K562 (cell line): ENCODE results near the gene PLCL1. TPM values are rescaled to one million over a fixed set of nuclear protein-coding genes. Genes with fewer than 3 reads are reported as not detected.

Experiments
- ATAC-seq: fragments of 200-7000 bp; cut with Tn5 transposase; 3 replicates; pipeline ENCODE4 v1.9.1; 2020; ENCODE audit warnings: moderate library complexity
- BruUV-seq: library from RNA; stranded (reverse); fragments of 400-500 nt; replicated peaks from 2 replicates; lab custom pipeline; 2021; lab: Mats Ljungman, UMichigan
- CTCF ChIA-PET: fragments of 300-600 bp; formaldehyde crosslinking; extraction: SDS; loops from one replicate; lab custom pipeline; 2021; ENCODE audit warnings: low intra/inter-chr PET ratio; lab: Yijun Ruan, JAX
- POLR2A ChIA-PET: fragments of 300-600, 350-650 bp; sonication (Branson Sonifier 250); formaldehyde crosslinking; extraction: SDS; loops from one replicate; lab custom pipeline; 2021; ENCODE audit warnings: antibody characterized with exemption, inconsistent platforms; lab: Yijun Ruan, JAX
- DNase-seq, 4 experiments: peaks; one replicate each; pipeline versions ENCODE4 v3.0.0 to v3.0.0-alpha.2; 2011 to 2018; ENCODE audit warnings: low spot score in 3 of 4, mixed read lengths in 3 of 4; ENCODE audit errors: extremely low read depth in 1 of 4
- FAIRE-seq: peaks from 2 replicates; lab custom pipeline; 2011; peaks lifted over from hg19 to GRCh38; lab: Jason Lieb, UNC
- H2AFZ ChIP-seq: 2 replicates; pipeline ENCODE4 v1.6.0; 2011; ENCODE audit warnings: low read depth, low read length, control low read depth, inconsistent platforms
- H3K27ac ChIP-seq: fragments of 200-600 bp; 3 replicates; pipeline ENCODE4 v1.8.0; 2011; ENCODE audit warnings: low read depth, mild to moderate bottlenecking, control low read depth, inconsistent platforms, low read length, moderate library complexity, mixed read lengths; ENCODE audit errors: extremely low read depth
- H3K27me3 ChIP-seq, 2 experiments: fragments of 300-600 bp in 1 of 2; 2 replicates in 1 of 2; 3 replicates in 1 of 2; pipeline versions ENCODE4 v1.6.0 to v1.8.0; 2011; ENCODE audit warnings: inconsistent platforms in 2 of 2, low read length in 2 of 2, mild to moderate bottlenecking in 1 of 2, mixed read lengths in 1 of 2, moderate library complexity in 1 of 2; ENCODE audit not compliant: control insufficient read depth in 2 of 2, insufficient read depth in 2 of 2
- H3K36me3 ChIP-seq: fragments of 300-600 bp; 3 replicates; pipeline ENCODE4 v1.8.0; 2011; ENCODE audit warnings: mild to moderate bottlenecking, low read length, inconsistent platforms; ENCODE audit not compliant: control insufficient read depth, insufficient read depth
- H3K4me1 ChIP-seq, 2 experiments: fragments of 200-600 bp in 1 of 2; replicated peaks in 1 of 2; 2 replicates in 1 of 2; 3 replicates in 1 of 2; pipeline versions ENCODE4 v1.5.1 to v1.8.0; 2011; ENCODE audit warnings: inconsistent platforms in 2 of 2, low read length in 2 of 2, mild to moderate bottlenecking in 1 of 2, mixed read lengths in 1 of 2, moderate library complexity in 1 of 2; ENCODE audit not compliant: control insufficient read depth in 2 of 2, insufficient read depth in 2 of 2
- H3K4me2 ChIP-seq: 2 replicates; pipeline ENCODE4 v1.6.1; 2011; ENCODE audit warnings: low read length, control low read depth, inconsistent platforms, mixed read lengths; ENCODE audit not compliant: insufficient read depth
- H3K4me3 ChIP-seq: fragments of 200-600 bp; sonication (generic), shearing (Covaris generic); 2 replicates; pipeline ENCODE4 v1.5.1; 2016; ENCODE audit warnings: control low read depth, inconsistent platforms
- H3K79me2 ChIP-seq: fragments of 200-600 bp; 3 replicates; pipeline ENCODE4 v1.8.0; 2011; ENCODE audit warnings: low read length, inconsistent platforms; ENCODE audit not compliant: control insufficient read depth, insufficient read depth
- H3K9ac ChIP-seq, 2 experiments: 2 replicates each; pipeline versions ENCODE4 v1.6.0 to v1.6.1; 2011; ENCODE audit warnings: low read depth in 2 of 2, low read length in 2 of 2, control low read depth in 1 of 2, inconsistent platforms in 1 of 2, mild to moderate bottlenecking in 1 of 2, mixed read lengths in 1 of 2; ENCODE audit not compliant: insufficient read depth in 1 of 2
- H3K9me1 ChIP-seq: one replicate; pipeline ENCODE4 v1.6.0; 2011; ENCODE audit warnings: inconsistent platforms, mild to moderate bottlenecking, low read length, moderate library complexity; ENCODE audit not compliant: control insufficient read depth, insufficient read depth
- H3K9me3 ChIP-seq: replicated peaks from 2 replicates; pipeline ENCODE4 v1.5.1; 2011; ENCODE audit warnings: low read depth, low read length, inconsistent platforms; ENCODE audit not compliant: control insufficient read depth, insufficient read depth
- H4K20me1 ChIP-seq: replicated peaks from 2 replicates; pipeline ENCODE4 v1.6.1; 2011; ENCODE audit warnings: low read length, inconsistent platforms, mixed read lengths; ENCODE audit not compliant: control insufficient read depth, insufficient read depth
- CEBPB ChIP-seq: fragments of 450-650 bp; IDR thresholded peaks from 2 replicates; pipeline ENCODE4 v1.6.1; 2016; ENCODE audit warnings: missing genetic modification characterization, missing compliant biosample characterization
- ETV1 ChIP-seq: fragments of 450-650 bp; conservative IDR thresholded peaks from 2 replicates; pipeline ENCODE4 v1.6.1; 2016; ENCODE audit warnings: missing genetic modification characterization, control low read depth, low read depth, missing compliant biosample characterization
- KDM1A ChIP-seq, 2 experiments: fragments of 450-650 bp; IDR thresholded peaks; 2 replicates each; pipeline ENCODE4 v1.6.1; 2016; ENCODE audit warnings: mild to moderate bottlenecking in 2 of 2
- MCM3 ChIP-seq: fragments of 450-650 bp; IDR thresholded peaks from 2 replicates; pipeline ENCODE4 v1.6.1; 2016
- MTA2 ChIP-seq: fragments of 450-650 bp; IDR thresholded peaks from 2 replicates; pipeline ENCODE4 v1.6.1; 2016; ENCODE audit warnings: low read depth
- MYNN ChIP-seq, 2 experiments: sonication (generic); formaldehyde crosslinking in 1 of 2; IDR thresholded peaks; 2 replicates each; pipeline versions ENCODE4 v1.5.0 to v1.6.1; 2016 to 2020; ENCODE audit warnings: antibody characterized with exemption in 1 of 2, missing genetic modification reagents in 1 of 2
- NFIX ChIP-seq: fragments of 250-450 bp; sonication (Bioruptor Pico); IDR thresholded peaks from 2 replicates; pipeline ENCODE4 v1.4.0; 2020; ENCODE audit warnings: low read depth, mild to moderate bottlenecking, moderate library complexity
- NRF1 ChIP-seq, 2 experiments: fragments of 450-650 bp; IDR thresholded peaks in 1 of 2; conservative IDR thresholded peaks in 1 of 2; 2 replicates each; pipeline ENCODE4 v1.6.1; 2014; ENCODE audit warnings: mild to moderate bottlenecking in 2 of 2
- RBM34 ChIP-seq: fragments of 200-400 bp; formaldehyde crosslinking; IDR thresholded peaks from 2 replicates; pipeline ENCODE4 v1.6.1; 2018; ENCODE audit warnings: low read length, borderline replicate concordance; ENCODE audit not compliant: insufficient read depth
- SIN3B ChIP-seq: fragments of 450-650 bp; IDR thresholded peaks from 2 replicates; pipeline ENCODE4 v1.6.1; 2017; ENCODE audit warnings: low read depth, mild to moderate bottlenecking, moderate library complexity
- SRSF7 ChIP-seq: fragments of 200-400 bp; formaldehyde crosslinking; optimal IDR thresholded peaks from 2 replicates; pipeline ENCODE3; 2017; ENCODE audit warnings: mild to moderate bottlenecking, low read depth, low read length
- TRIM28 ChIP-seq: fragments of 450-650 bp; IDR thresholded peaks from 2 replicates; pipeline ENCODE4 v1.6.1; 2017
- YY1 ChIP-seq, 3 experiments: IDR thresholded peaks; 2 replicates each; pipeline ENCODE4 v1.6.1; 2011; ENCODE audit warnings: low read length in 2 of 3, mild to moderate bottlenecking in 2 of 3, moderate library complexity in 2 of 3, borderline replicate concordance in 1 of 3, control low read depth in 1 of 3, low read depth in 1 of 3; ENCODE audit not compliant: insufficient read depth in 3 of 3, insufficient replicate concordance in 2 of 3, control insufficient read depth in 1 of 3, insufficient read length in 1 of 3; ENCODE audit errors: extremely low read depth in 1 of 3
- ZFP91 ChIP-seq: sonication (generic); formaldehyde crosslinking; IDR thresholded peaks from 2 replicates; pipeline ENCODE4 v1.8.0; 2022; ENCODE audit warnings: mild to moderate bottlenecking, missing genetic modification reagents
- ZKSCAN3 ChIP-seq: fragments of 250-450 bp; sonication (Bioruptor Pico); IDR thresholded peaks from 2 replicates; pipeline ENCODE4 v1.4.0; 2020
- ZNF133 ChIP-seq: fragments of 250-450 bp; sonication (Bioruptor Pico); IDR thresholded peaks from 2 replicates; pipeline ENCODE4 v1.4.0; 2020; ENCODE audit warnings: mild to moderate bottlenecking
- ZNF444 ChIP-seq: fragments of 250-450 bp; sonication (Bioruptor Pico); IDR thresholded peaks from 2 replicates; pipeline ENCODE4 v1.4.0; 2020; ENCODE audit warnings: mild to moderate bottlenecking, moderate library complexity
- ZNF764 ChIP-seq: fragments of 250-450 bp; sonication (Bioruptor Pico); IDR thresholded peaks from 2 replicates; pipeline ENCODE4 v1.4.0; 2020; ENCODE audit warnings: low read depth, mild to moderate bottlenecking, moderate library complexity
- in situ Hi-C: fragments of 300-500 bp; cut with MboI; formaldehyde crosslinking; loops from 4 replicates; pipeline ENCODE4 v1.15.0; 2018; ENCODE audit warnings: inconsistent platforms, mixed read lengths
- intact Hi-C: fragments of 100-400 bp; cut with micrococcal nuclease; formaldehyde crosslinking; loops from 2 replicates; pipeline ENCODE4 v1.14.2; 2022
- polyA plus RNA-seq, 8 experiments: library from polyadenylated mRNA; depleted of rRNA in 4 of 8; stranded (reverse) in 5 of 8; unstranded in 3 of 8; fragments of >200 nt; fragmentation: Nextera tagmentation in 2 of 8; fragmentation: Illumina TruSeq in 1 of 8; extraction: Ambion mirVana in 2 of 8; extraction: Trizol in 1 of 8; gene quantifications; 2 replicates each; pipeline versions ENCODE4 v1.2.1 to v1.2.3, GENCODE V29; 2011 to 2014; ENCODE audit warnings: inconsistent platforms in 1 of 8, missing spikeins in 1 of 8
- total RNA-seq, 7 experiments: library from RNA; depleted of rRNA in 6 of 7; stranded (reverse); fragments of >200 nt in 6 of 7; fragmentation: Illumina TruSeq in 2 of 7; extraction: Trizol in 2 of 7; gene quantifications; 2 replicates each; pipeline versions ENCODE4 v1.2.1 to v1.2.3, GENCODE V29; 2011 to 2021; ENCODE audit warnings: low replicate concordance in 1 of 7

PLCL1 gene
- total and polyA plus RNA-seq, 9 of the 15 experiments (the other 6 are each of a cell fraction or from before 2014, with no cell fraction given) = 2.0 to 17.7 (median 8.6) TPM

- no peak for FAIRE-seq
- Histone ChIP-seq H3K9me3 (no peaks in the 10 kb centered on the region), H3K4me1 (no peaks in the 10 kb centered on the region; a peak in 1 of 5 replicates), H3K4me2 (no peak overlapping the region), H4K20me1 (no peaks in the 10 kb centered on the region), H3K9ac (no peak overlapping the region), H3K79me2 (no peaks in the 10 kb centered on the region), H2AFZ (no peak overlapping the region), H3K27me3 (no peaks in the 10 kb centered on the region; a peak in 1 of 5 replicates), H3K36me3 (no peaks in the 10 kb centered on the region), H3K9me1 (no peaks in the 10 kb centered on the region), H3K27ac (no peak overlapping the region), H3K4me3 (no peak overlapping the region)
- in situ Hi-C loops = no loop called here
- intact Hi-C loops = no loop called here
- POLR2A ChIA-PET = no interaction called here
- ATAC-seq = no peak
- CTCF ChIA-PET = no interaction called here
- no TSS peak for BruUV-seq
- no peak for DNase-seq
- TF ChIP-seq NFIX (CRISPR knock-in tag) (no peak), CEBPB (no peak), ZNF764 (CRISPR knock-in tag) (no peak), RBM34 (no peak), TRIM28 (no peak), MCM3 (no peak), ZNF444 (CRISPR knock-in tag) (no peak), SRSF7 (no peak), SIN3B (no peak), NRF1 (conservative IDR thresholded peaks at IDR 0.05 in 1 of 2, IDR thresholded peaks at IDR 0.05 in 1 of 2) (no peak), ZFP91 (CRISPR knock-in tag) (no peak), MYNN (IDR thresholded peaks at IDR 0.05) (no peak), MYNN (CRISPR knock-in tag; IDR thresholded peaks at IDR 0.05) (no peak), KDM1A (IDR thresholded peaks at IDR 0.05) (no peak), ETV1 (no peak), MTA2 (no peak), ZKSCAN3 (CRISPR knock-in tag) (no peak), ZNF133 (no peak), YY1 (IDR thresholded peaks at IDR 0.05; ENCODE audit: borderline replicate concordance in 1 of 3, control insufficient read depth in 1 of 3, extremely low read depth in 1 of 3, insufficient read depth in 3 of 3, insufficient read length in 1 of 3, insufficient replicate concordance in 2 of 3, low read depth in 1 of 3, low read length in 2 of 3) (no peak)
Observed at GRCh38 chr2:198161151-198161550, 356.8 kb downstream of the PLCL1 start.
